GM19468 (cell line): ENCODE data around the gene MIF4GD.
"Not testable (repeated sequence)": the region's sequence is repeated elsewhere in the genome, so short reads cannot be mapped to it uniquely, and the experiment has no call there.

Source experiments
- ATAC-seq: cut with Tn5 transposase; IDR thresholded peaks from one replicate; pipeline ENCODE4 v1.9.1; 2021; ENCODE audit warnings: mild to moderate bottlenecking, moderate library complexity, moderate number of reproducible peaks; ENCODE audit not compliant: unreplicated experiment; ENCODE audit errors: extremely low read depth

Gene MIF4GD

DNA sequence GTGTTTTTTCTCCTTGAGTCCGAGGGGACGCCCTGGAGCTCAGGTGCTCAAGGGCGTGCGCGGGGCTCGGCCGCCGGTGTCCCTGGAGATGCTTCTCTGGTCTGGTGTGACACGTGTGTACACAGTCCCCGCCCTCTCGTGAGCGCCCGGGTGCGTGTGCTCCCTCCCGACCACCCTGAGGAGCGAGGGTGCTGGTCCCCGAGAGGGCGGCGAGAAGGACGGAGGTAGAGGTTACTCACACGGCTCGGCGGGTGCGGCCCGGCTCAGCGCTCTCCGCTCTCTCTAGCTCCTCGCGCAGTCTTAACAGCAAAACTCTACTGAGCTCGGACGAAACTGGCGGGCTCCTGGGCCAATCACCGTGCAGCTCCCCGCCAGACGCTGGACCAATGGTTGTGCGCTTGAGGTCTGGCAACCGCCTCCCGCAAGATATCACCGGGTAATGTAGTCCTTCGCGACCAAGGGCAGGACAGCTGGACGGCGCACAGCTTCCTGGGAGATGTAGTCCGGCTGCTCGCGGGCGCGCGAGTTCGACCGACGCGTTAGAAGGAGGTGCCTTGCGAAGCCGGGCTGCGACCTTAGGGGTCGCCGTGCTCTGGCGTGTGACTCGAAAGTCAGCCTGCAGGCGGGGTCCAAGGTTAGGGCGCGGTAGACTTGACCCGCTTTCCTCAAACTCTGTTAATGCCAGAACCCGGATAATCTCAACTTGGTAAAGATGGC is 18.2 kb upstream of the MIF4GD start, which contains the start of gene SLC25A19:
SLC25A19 (minus strand) TSS at position 319 of the 717 bp plus-strand sequence. CDS start 2,669 bp downstream, outside the sequence.
- ATAC-seq: peak; percentile 86

DNA sequence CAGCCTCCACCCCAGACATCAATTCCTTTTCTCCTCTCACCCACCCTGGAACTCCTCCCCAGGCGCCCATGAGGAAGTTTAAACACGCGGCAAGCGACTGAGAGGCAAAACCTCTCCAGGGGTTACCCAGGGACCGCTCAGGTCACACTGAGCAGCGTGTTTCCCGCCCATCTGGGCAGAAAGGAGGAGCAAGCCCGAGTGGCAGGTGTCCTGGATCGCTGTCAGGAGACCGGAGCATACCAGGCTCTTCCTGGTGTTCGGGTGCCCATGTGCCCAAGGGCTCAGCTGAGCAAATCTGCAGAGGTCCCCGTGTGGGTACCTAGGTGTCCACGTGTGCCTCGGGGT is 17.7 kb upstream of the MIF4GD start:
- ATAC-seq: no peak

DNA sequence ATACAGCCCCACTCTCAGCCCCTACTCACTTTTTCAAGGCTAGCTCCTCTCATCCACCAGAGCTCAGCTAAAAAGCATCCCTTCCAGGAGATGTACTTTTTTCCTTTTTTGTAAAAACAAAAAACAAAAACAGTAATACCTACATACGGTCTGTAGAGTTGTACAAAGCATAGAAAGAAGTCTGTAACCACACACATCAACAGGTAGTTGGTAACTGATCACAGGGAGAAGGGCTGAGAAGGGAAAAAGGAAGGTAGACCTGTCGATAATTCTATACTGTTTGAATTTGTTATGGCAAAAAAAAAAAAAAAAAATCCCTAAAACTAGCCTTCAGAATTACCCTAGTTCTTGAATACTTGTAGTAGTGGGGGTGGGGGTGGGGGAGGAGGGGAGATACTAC is 17.3 kb upstream of the MIF4GD start:
- no peak for ATAC-seq

DNA sequence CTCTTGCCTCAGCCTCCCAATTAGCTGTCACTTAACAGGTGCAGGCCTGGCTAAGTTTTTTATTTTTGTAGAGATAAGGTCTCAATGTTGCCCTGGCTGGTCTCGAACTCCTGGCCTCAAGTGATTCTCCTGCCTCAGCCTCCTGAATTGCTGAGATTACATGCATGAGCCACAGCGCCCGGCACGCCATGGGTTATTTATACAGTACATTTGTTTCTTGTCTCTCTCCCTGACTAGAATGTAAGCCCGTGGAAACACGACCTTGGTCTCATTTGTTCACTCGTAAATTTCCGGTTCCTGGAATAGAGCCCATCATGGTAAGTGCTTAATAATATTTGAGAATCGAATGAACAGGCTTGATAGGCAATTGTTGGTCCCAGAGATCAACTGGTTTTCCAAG is 16.2 kb upstream of the MIF4GD start:
- ATAC-seq: no peak

DNA sequence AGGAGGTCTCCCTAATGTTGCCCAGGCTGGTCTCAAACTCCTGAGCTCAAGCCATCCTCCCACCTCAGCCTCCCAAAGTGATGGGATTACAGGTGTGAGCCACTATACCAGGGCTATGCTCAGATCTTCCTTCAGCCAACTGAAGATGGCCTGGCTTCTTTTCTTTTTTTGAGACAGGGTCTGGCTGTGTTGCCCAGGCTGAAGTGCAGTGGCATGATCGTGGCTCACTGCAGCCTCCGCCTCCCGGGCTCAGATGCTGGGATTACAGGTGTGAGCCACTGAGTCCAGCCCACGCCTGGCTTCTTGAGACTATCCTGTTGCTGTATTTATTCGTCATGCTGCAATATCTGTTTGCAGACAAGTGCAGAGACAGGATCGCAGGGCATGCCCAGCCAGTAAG is 14.1 kb upstream of the MIF4GD start:
- ATAC-seq: no peak

DNA sequence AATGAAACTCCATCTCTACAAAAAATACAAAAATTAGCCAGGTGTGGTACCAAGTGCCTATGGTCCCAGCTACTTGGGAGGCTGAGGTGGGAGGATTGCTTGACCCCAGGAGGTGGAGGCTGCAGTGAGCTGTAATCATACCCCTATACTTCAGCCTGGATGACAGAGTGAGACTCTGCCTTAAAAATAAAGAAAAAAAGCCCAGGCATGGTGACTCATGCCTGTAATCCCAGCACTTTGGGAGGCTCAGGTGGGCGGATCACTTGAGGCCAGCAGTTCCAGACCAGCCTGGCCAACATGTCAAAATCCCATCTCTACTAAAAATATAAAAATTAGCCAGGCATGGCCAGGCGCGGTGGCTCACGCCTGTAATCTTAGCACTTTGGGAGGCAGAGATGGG is 9.2 kb upstream of the MIF4GD start:
- ATAC-seq: not testable (repeated sequence)

DNA sequence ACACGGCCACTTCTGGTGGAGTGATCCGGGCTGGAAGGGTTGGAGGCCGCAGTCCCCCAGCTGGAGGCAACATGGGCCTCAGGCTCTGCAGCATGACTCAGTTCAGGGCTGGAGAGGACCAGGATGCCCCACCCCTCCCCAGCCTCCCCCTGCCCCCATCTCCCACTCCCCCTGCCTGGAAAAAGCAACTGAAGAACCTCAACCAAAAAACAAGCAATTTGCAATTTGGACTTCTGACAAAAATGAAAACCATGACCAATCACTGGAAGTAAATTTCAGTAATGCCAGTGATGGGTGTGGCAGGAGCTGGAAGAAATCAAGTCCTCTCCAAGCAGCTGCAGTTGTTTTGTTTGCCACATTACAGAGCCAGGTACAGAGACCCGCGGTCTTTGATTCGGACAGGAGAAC is 6.6 kb upstream of the MIF4GD start:
- ATAC-seq: no peak

DNA sequence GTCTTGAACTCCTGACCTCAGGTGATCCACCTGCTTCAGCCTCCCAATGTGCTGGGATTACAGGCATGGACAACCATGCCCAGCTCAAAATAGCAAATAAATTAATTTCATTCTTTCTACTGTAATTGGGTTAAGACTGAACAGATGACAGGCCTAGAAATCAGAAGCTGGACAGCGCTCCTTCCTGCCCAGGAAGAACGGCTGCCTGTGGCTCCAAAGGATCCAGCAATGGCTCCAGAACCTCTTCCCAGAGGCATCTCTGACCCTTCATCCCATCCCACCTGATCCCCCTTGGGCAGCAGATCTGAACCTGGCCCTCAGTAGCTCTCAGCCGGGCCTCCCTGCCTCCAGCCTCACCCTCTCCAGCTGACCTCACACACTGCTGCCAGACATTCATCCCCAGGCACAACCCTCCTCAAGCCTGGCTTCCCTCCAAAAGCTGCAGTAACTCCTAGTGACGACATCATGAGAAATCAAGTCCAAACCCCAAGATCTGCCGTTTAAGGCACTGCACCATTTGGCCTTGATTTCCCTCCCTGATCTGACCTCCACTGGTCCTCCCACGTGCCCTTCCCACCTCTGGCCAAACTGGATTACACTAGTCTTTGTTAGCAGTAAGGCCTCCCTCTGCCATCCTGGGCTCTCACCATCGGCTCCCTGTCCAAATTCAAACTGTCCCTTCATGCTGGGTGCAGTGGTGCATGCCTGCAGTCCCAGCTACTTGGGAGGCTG is 3.1 kb upstream of the MIF4GD start:
- ATAC-seq: no peak

DNA sequence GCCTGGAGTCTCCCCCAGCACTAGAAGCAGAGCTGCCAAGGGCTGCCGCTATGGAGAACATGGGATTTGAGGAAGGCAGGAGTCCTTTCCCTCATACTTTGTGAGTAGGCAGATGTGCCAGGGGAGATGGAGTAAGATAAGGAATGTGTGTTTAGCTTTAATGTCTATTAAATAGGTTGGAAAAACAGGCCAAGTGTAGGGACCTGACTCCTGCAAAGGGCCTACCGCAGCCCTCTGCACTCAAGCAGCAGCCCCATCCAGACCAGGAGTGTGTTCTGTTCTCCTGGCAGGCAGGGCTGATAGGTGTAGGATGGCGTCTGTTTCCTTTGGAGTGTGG is 1.8 kb upstream of the MIF4GD start:
- no peak for ATAC-seq

DNA sequence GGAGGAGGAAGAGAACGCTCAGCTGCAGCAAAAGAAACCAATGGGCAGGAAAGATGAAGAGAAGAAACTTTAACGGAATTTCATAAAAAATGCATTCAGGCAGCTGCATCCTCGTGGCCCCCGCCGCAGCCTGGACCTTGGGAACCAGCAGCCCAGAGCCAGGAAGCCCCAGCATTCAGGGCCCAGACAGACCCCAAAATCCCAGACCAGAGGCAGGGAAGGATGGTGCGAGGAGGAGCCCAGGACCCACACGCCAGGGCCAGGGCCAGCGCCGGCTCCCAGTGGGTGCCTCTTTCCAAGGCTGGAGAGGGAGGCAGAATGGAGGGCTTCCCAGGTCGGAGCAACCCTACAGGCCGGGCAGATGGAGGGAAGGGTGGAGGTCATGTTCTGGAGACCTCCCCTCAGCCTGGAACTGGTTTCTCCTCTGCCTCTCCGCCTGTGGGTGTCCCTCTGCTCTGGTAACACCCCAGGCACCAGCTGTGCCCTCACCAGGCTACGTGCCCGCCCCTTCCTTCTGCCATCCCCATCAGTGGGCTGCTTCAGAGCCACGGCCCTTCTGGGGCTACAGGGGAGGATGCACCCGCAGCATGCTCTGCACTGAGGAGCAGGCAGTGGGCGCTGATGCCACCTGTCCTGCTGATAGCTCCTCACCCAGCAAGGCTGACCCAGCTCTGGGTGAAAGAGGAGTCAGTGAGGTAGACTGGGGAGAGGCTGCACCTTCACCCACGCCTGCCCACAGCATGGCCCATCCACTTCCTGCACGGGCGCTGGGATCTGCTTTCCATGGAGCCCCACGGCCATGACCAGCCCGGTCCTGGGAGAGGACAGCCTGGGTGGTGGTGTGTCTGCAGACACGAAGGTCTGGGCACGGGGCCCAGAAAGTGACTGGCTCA is 1.2 kb upstream of the MIF4GD start:
- ATAC-seq: no peak

DNA sequence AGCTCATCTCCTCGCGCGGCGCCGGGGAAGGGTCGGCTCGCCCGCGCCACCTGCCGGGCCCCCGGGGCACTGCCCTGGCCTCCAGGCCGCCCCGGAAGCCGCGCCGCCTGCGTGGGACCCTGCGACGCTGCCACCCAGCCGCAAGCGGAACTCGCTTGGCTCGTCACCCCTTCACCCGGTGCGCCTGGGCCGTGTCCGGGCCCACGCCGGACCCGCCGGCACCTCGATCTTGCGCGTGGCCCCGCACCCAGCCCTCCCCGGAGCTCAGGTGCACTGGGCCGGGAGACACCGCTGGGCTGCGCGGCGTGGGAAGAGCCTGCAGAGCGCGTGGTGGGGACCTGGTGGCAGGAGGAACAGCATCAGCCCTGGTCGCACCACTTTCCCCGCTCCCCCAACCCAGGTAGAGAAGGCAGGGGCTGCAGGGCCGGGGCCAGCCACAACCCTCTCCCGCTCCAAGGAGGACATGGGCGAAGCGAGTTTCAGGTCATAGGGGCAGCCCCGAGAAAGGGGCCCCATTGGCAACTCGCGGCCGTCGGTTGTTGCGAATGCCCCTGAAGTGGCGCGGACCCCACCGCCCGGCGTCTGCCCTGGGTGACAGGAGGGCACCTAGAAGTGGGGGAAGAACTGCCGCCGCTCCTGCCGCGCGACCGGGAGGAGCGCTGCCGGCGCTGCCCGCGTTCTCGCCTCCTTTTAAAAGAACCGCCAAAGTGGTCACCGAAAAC is 363 bp upstream of the MIF4GD start:
- ATAC-seq: peak; percentile 75

DNA sequence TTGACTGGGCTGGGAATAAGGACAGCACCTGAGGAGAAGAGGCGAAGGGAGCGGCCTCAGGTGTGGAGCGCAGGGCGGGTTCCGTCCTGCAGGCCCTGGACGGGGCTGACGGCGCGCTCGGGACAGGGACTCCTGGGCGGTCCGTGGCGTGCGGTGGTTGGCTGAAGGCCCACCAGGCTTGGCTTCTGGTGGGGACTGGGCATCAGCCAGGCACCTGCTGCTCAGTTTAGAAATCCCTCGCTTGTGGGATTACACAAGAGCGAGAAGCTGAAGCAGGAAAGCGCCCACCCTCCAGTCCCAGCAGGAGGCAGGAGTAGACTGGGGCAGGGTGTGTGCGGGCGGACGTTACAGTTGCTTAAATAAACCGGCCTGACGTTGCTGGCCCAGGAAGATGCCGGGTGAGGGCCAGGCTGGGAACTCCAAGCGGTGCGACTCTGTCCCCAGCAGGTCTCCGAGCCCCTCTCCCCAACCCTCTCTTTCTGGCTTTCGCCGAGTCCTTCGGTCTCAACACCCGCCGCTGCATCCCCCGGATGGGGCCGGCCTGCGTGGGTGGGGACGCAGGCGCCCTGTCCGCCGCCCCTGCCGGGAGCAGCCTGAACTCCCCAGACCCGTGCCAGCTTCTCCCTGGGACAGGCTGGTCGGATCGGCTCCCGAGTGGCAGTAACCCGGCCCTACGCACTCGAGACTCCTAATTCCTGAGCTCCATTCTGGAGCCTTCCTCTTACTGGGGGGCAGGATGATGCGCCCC is 639 bp downstream of the MIF4GD start:
- ATAC-seq: no peak

DNA sequence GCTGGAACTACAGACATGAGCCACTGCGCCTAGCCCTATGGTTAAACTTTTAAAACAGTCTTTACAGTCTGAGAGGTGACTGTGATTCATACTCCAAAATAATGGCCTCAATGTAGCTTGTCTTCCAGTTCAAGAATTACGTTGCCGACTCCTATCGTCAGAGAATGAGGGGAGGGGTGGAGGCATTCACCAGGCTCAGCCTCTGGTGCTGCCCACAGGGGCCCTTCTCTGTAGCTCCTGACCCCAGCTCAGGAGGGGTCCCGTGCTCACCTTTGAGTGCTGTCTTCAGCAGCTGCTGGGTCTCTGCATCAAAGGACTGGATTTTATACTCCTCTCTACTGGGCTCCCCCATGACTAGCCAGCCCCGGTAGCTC is 1.2 kb downstream of the MIF4GD start:
- ATAC-seq: no peak

DNA sequence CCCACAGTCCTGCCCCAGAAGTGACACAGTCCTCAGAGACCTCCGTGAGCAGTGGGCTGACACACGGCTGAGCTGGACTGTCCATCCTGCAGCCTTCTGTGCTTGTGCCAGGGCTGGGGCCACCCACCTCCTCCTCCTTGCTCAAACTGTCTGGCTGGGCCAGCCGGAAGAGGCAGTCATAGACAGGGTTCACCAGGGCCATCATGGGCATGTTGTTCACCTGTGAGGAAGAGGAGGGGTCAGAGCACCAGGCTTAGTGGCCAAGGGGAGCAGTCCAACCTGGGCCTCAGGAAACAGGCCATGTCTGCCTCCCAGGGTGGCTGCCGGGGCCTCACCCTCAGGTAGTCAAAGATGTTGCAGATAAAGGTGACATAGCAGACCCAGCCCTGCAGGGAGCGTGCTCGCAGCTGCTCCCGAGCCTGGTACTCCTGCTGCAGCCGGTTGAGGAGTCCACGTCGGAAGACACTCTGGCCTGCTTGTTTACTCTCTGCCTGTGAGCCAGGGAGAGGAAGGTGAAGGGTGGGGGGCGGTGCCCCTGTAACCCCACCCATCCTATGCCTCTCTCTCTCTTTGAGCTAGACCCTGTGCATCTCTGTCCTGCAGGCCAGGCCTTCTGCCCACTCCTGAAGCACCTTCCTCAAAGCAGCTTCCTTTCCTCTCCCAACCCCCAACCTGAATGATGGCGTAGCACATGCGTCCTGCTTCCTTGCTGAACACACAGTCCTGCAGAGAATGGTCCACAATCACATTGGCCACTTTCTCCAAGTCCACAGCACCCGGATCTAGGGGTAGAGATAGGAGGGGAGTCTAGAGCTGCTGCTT is 3.4 kb downstream of the MIF4GD start:
- ATAC-seq: no peak

DNA sequence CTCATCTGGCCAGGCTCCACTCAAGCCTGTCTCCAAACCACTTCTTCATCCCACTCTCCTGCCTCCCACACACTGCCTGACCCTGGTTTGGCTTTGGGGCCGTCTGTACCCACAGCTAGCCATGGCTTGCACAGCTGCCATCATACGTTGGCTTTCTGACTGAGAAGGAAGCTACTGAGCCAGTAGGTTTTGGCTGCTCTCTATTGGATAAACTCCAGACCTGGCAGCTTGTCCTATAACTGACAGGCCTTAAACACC is 3.9 kb downstream of the MIF4GD start:
- ATAC-seq: no peak

DNA sequence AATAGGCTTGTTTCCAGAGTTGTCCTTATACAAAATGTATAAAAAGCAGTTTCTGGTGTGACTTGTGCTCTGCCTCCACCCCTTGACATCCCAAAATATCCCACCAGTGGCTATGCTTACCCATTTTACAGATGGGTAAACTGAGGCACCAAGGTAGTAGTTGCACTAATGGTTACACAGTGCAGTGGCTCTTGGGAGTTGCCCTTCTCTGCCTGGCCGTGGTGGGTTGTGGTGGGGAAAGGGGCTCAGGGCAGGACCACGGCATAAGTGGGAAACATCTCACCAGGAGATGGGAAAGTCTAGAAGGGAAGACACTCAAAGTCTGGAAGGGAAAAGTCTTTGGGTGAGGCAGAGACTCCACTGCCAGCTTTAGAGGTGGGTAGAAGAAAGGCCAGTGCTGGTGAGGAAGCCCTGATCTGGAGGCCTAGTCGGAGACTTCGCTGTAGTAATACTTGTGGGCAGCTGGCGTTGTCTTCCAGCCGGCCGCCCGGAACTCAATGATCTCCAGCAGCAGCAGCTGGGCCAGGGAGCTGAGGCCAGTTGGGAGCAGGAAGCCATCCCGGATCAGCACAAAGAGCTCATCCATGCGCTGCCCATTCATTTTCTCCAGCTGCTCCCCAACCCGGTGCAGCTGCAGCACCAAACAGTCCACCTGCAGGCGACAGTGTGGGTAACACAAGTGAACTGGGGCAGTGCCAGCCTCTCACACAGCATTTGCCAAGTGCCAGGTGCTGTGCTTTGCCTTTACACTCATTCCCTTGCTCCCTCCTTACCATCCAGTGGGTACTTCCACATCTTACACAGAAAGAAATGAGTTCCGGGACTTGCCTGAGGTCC is 4.5 kb downstream of the MIF4GD start:
- no peak for ATAC-seq

DNA sequence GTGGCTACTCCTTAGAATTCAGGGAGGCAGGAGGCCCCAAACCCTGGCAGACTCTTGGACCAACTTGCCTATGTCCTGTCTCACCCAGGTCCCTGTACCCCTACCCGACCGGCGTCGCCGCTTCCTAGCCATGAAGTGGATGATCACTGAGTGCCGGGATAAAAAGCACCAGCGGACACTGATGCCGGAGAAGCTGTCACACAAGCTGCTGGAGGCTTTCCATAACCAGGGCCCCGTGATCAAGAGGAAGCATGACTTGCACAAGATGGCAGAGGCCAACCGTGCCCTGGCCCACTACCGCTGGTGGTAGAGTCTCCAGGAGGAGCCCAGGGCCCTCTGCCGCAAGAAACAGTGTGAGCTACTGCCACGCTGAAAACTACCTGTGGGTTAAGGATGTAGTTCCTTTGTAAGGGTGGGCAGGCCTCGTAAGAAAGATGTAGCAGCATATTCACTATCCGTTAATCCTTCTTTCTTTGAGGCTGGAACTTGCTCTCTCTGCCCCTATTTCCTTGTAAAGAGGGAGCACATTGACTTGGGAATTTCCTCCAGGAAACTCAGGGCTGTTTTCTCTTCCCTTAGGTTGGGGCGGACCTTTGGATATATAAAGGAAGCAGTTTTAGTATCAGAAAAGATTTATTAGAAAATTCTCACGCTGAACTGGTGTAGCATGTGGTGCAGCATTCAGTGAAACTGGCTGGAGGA is 5.3 kb downstream of the MIF4GD start:
- no peak for ATAC-seq

DNA sequence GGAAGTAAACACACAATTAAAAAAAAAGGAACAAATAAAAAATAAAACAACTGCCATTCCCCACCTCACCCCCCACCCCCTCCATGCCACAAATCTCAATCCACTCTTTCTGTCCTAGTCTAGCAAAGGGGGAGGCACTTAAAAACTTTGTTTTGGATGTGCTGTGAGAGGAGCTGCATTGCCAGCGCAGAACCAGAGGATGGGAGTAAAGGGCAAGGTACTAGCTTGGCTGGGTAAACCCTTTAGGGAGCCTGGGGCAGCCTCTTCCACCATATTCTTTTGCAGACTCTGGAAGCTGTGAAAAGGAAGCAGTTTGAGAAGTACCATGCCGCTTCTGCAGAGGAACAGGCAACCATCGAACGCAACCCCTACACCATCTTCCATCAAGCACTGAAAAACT is 8.0 kb downstream of the MIF4GD start:
- ATAC-seq: no peak
